ENCODE data around the gene PSMB7. TPM values are rescaled to one million over a fixed set of nuclear protein-coding genes. Genes with fewer than 3 reads are reported as not detected.

The PSMB7 gene
- total and polyA plus RNA-seq, 4 donors, result 86.1 to 194 (median 149) TPM

- Histone ChIP-seq H3K9me3 (ENCODE audit: control insufficient read depth in 4 of 4, insufficient read depth in 3 of 4, low read length in 3 of 4) (peaks cover 0 to 2% (median 0%) of the 10 kb centered on the region in 4 donors), H3K9ac (ENCODE audit: insufficient read depth in 1 of 2, low read length in 2 of 2) (no peak overlapping the region), H3K4me3 (no peak overlapping the region), H3K4me1 (ENCODE audit: control insufficient read depth in 5 of 5, insufficient read depth in 5 of 5, low read length in 5 of 5) (no peaks in the 10 kb centered on the region), H3K27me3 (ENCODE audit: control insufficient read depth in 3 of 3, insufficient read depth in 3 of 3, low read length in 2 of 3) (no peaks in the 10 kb centered on the region), H3K27ac (ENCODE audit: low read depth in 1 of 2, low read length in 1 of 2) (no peak overlapping the region), H3K36me3 (ENCODE audit: control insufficient read depth in 4 of 4, insufficient read depth in 4 of 4, low read length in 4 of 4) (peaks cover 4 to 15% (median 9%) of the 10 kb centered on the region in 4 donors)
- 95 to 97% methylated on average over 6 of the region's 6 CpGs for WGBS, 2 donors
- ATAC-seq (ENCODE audit: insufficient read depth, low FRiP score) (no peak), DNase-seq (no peak)
- no peak for TF ChIP-seq CTCF (IDR thresholded peaks at IDR 0.05; ENCODE audit: control extremely low read depth, extremely low read depth)
These were observed 55.8 kb downstream of the PSMB7 start for GRCh38 chr9:124359426-124359825.

DNA sequence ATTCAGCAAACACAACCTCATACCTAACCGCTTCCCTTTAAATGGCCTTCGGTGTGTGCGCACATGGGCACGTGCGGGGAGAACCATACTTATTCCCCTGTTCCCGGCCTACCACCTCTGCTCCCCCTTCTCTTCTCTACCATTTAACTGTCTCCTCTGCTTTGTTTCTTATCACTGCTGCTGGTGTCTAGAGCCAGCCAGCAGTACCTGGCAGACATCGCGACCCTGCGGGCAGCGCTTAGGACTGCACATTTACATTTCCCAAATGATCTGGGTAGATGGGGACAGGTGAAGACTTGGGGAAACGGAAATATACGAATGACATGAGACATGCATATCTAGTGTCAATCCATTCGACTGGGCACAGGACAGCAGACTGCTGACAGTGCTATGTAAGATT, 56.6 kb downstream of the PSMB7 start:
- Histone ChIP-seq H3K27ac (ENCODE audit: low read depth in 1 of 2, low read length in 1 of 2) (no peak overlapping the region), H3K4me3 (no peak overlapping the region)

DNA sequence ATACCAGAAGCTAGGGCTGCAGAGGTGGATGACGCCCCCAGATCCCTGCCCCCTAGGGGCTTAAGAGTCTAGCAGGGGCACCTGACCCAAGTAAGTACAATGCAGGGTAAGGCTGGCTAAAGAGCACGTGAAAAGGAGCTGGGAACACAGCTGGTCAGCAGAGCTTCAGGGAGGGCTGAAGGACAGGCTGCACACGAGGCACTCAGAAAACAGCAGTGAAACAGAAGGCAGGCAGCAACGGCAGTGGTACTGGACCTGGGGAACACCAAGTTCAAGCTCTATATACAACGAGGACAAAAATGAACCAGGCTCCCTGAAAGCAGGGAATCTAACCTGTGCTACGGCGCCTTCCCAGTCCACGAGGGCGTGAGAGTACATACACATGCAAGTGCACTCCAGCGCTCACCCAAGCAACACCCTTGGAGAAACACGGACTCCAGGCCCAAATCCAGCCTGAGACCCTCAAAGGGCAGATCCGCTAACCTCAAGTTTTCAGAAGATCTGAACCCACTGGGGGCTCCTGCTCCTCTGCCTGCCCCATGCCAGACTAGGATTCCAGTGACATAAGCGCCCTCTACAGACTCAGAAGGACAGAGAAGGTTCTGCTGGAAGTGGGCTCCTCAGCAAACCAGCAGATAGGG, 57.4 kb downstream of the PSMB7 start:
- DNase-seq (no peak), ATAC-seq (ENCODE audit: insufficient read depth, low FRiP score) (no peak)
- Histone ChIP-seq H3K4me3 (no peak overlapping the region), H3K9me3 (ENCODE audit: control insufficient read depth in 4 of 4, insufficient read depth in 3 of 4, low read length in 3 of 4) (no peaks in the 10 kb centered on the region), H3K4me1 (ENCODE audit: control insufficient read depth in 5 of 5, insufficient read depth in 5 of 5, low read length in 5 of 5) (no peaks in the 10 kb centered on the region), H3K36me3 (ENCODE audit: control insufficient read depth in 4 of 4, insufficient read depth in 4 of 4, low read length in 4 of 4) (peaks cover 4 to 28% (median 20%) of the 10 kb centered on the region in 4 donors), H3K27me3 (ENCODE audit: control insufficient read depth in 3 of 3, insufficient read depth in 3 of 3, low read length in 2 of 3) (no peaks in the 10 kb centered on the region), H3K9ac (ENCODE audit: insufficient read depth in 1 of 2, low read length in 2 of 2) (no peak overlapping the region), H3K27ac (ENCODE audit: low read depth in 1 of 2, low read length in 1 of 2) (no peak overlapping the region)
- TF ChIP-seq CTCF (IDR thresholded peaks at IDR 0.05; ENCODE audit: control extremely low read depth, extremely low read depth), result no peak
- WGBS, 2 donors, result 86 to 91% methylated on average over 13 of the region's 13 CpGs

More for the DNA sequence above, 56.6 kb downstream of the PSMB7 start:
- Histone ChIP-seq H3K9ac (ENCODE audit: insufficient read depth in 1 of 2, low read length in 2 of 2) (no peak overlapping the region), H3K36me3 (ENCODE audit: control insufficient read depth in 4 of 4, insufficient read depth in 4 of 4, low read length in 4 of 4) (peaks cover 4 to 21% (median 14%) of the 10 kb centered on the region in 4 donors), H3K4me1 (ENCODE audit: control insufficient read depth in 5 of 5, insufficient read depth in 5 of 5, low read length in 5 of 5) (no peaks in the 10 kb centered on the region), H3K27me3 (ENCODE audit: control insufficient read depth in 3 of 3, insufficient read depth in 3 of 3, low read length in 2 of 3) (no peaks in the 10 kb centered on the region), H3K9me3 (ENCODE audit: control insufficient read depth in 4 of 4, insufficient read depth in 3 of 4, low read length in 3 of 4) (no peaks in the 10 kb centered on the region)
- TF ChIP-seq CTCF (IDR thresholded peaks at IDR 0.05; ENCODE audit: control extremely low read depth, extremely low read depth), result no peak
- ATAC-seq (ENCODE audit: insufficient read depth, low FRiP score) (no peak), DNase-seq (no peak)
- WGBS, 2 donors, result 93 to 94% methylated on average over 13 of the region's 13 CpGs

Measured in lung (tissue), 12 donors.